HUDEP-2 (cell line): ENCODE measurements around the gene GPSM3.
"Not testable (repeated sequence)": the region's sequence is repeated elsewhere in the genome, so short reads cannot be mapped to it uniquely, and the experiment has no call there.

Experiments used
- DNase-seq, 76 experiments: peaks; one replicate each; lab custom pipeline; 2025; ENCODE audit not compliant: unreplicated experiment in 76 of 76; lab: John Stamatoyannopoulos, UW

The GPSM3 gene

DNA sequence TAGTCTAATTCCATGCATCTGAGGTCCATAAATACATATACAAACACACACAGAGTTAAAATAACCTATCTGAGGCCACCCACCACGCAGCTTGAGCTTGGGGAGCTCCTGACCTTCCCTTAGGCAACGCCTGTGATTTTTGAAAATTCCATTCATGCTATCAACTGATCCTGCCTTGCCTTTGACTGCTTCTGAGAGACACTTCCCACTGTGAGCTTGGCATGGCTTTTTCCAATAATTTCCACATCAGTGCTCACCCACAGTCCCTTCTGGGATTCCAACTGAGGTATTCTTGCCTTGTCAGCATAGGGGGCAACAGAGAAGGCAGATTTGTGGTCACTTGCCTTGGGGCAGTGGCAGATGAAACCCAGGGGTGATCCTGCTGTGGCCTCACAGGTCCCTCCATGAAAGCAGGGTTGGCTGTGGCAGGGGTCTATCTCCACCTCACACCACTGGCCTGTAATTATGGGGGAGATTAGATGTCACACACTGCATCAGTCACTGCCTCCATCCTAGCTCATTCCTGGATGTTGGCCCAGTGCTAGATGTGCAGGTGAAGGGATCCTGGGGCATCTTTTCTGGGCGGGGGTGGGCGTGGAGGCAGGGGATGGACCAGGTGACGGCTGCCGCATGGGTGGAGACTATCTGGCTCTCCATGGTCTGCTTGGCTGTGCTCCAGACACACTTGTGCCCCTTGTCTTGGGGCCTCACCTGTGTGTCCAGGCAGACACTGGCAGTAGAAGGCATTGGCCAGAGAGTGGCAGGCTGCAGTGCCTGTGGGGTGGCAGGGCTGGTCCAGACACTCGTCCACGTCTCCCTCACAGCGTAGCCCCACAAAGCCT lies 11.2 kb upstream of the GPSM3 start:
- DNase-seq: no peak

DNA sequence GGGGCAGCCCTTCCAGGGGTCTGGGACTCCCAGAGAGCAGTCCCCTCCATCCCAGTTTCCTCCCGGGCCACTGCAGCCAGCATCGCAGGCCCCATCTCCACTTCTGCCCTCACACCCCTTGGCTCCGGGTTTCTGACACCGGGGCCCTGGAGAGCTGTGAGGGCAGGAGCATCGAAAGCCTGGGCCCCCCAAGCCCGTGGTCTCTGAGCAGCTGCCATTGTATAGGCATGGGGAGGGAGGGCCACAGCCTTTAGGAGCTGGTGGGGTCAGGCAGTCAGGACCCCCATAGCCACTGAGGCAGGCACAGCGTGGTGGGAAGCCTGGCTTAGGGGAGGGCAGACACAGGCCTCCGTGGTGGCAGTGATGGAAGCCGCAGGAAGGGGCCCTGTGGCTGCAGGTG lies 9.7 kb upstream of the GPSM3 start:
- no peak for DNase-seq

- no peak for DNase-seq
Measured at GRCh38 chr6:32200711-32201475, 8.4 kb upstream of the GPSM3 start.

GRCh38 chr6:32198866-32199265 lies 6.4 kb upstream of the GPSM3 start:
- no peak for DNase-seq

GRCh38 chr6:32198345-32198696 lies 5.9 kb upstream of the GPSM3 start:
- no peak for DNase-seq

- peak in 15 of 76 experiments; percentile 16 to 50 (median 32) for DNase-seq
Measured at GRCh38 chr6:32196682-32197616, 4.5 kb upstream of the GPSM3 start.

DNA sequence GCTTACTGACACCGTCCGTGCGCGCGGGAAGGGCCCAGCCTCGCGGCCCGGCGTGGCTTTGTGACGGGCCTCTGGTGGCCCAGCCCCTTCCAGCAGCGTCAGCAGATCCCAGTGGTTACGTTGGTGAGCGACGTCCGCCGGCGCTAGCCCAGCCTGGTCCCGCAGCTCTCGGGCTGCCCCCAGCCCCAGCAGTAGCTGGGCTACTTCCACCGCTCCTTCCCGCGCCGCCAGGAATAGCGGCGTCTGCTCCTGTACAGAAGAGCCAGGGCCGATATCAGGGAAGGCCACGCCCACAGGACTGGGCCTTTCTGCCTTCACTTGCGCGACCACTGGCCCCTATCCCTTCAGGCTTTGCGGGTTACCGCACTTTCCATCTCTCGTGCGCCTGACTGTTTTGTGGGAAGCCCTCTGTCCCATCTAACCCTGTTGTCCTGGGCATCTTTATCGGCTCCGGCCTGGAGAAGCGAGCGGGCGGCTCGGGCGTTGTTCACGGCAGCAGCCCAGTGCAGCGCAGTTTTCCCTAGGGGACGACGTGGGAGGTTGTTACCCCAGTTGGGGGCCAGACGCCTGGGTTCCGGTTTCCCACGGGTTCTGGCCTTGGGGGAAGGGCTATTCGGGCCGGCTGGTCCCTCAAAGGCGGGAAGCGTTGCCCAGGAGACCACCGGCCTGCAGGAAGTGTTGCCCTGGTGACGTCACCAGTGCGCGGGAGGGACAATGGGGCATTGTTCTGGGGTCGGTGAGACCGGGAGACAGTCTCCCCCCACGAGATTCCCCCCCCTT lies 3.6 kb upstream of the GPSM3 start:
- peak in 52 of 76 experiments; percentile 25 to 98 (median 57) for DNase-seq

GRCh38 chr6:32195652-32195901 lies 3.1 kb upstream of the GPSM3 start:
- peak in 75 of 76 experiments; percentile 98 to 100 (median 100) for DNase-seq

DNA sequence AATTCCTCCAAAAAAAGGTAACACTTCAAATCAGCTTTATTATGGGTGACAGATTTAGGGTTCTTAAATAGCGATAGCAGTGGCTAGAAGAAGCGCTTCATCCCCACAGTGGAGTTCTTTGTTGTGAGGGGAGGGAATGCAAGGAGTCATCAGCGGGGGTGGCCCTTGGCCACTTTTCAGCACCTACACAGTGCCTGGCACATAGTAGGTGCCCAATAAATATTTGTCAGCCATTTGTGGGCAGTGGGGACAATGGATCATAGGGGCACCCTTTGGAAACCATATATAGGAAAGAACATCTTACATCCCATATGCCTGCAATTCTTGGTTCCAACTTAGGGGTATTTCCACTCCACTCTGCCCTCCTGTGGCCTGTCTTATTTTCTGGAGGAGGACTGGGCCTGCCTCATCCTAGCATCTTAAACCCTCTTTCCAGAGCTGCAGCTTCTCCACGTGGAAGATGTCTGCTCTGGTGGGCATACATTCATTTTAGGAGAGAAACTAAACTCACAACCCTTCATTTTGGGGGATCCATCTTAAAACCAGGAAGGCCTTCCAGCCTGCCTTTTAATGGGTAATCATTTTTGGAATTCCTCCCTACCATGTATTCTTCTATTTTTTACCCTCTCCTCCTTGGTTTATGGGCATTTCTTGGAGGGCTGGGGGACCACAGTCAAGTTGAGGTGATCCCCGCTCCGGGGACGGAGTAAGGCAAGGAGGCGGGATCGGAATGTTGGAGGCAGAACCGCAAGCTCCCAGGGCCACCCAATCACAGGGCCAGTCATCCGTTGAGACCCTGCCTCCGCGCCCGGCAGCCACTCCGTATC lies 2.6 kb upstream of the GPSM3 start:
- peak in 51 of 76 experiments; percentile 14 to 78 (median 51) for DNase-seq

- DNase-seq: no peak
Measured at GRCh38 chr6:32194388-32194787, 1.9 kb upstream of the GPSM3 start.

GRCh38 chr6:32193096-32193495 lies 653 bp upstream of the GPSM3 start:
- DNase-seq: not testable (repeated sequence)

DNA sequence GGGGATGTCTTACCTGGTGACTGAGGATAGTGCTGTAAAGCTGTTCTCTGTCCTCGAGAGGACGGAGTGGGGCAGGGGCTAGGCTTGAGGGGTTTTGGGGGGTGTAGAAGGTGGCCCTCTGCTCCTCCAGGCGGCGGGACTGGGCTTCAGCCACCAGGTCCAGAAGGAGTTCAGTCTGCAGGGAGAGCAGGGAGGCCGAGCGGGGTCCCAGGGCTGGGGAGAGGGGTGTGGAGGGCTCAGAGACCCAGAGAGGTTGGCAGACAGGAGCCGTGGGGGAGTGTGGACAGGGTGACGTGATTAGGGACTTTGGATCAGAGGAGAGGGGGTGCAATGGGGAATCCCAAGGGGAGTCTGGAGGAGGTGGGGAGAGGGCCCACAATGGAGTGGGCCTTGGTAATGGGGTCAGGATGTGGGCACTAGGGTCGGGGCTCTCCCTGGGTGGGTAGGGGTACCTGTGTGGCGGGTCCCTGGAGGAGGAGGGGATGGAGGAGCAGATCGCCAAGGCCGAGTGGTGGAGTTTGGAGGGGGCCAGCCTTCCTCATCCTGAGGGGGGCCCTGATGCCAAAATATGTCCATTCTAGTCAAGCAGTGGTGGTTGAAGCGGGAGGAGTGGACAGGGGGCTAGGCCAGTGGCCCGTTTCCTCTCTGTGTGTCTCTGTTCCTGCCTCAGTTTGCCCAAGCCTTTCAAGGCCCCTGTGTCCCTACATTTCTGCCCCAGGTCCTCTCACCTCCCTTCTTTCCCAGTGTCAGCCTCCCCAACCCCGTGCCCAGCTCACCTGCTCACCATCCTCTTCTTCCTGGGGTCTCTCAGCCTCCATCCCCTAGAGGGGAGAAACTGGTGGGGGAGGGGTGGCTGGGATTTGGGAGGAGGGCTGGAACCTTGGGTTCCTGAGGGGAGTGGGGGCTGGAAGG lies 491 bp downstream of the GPSM3 start:
- no peak for DNase-seq

DNA sequence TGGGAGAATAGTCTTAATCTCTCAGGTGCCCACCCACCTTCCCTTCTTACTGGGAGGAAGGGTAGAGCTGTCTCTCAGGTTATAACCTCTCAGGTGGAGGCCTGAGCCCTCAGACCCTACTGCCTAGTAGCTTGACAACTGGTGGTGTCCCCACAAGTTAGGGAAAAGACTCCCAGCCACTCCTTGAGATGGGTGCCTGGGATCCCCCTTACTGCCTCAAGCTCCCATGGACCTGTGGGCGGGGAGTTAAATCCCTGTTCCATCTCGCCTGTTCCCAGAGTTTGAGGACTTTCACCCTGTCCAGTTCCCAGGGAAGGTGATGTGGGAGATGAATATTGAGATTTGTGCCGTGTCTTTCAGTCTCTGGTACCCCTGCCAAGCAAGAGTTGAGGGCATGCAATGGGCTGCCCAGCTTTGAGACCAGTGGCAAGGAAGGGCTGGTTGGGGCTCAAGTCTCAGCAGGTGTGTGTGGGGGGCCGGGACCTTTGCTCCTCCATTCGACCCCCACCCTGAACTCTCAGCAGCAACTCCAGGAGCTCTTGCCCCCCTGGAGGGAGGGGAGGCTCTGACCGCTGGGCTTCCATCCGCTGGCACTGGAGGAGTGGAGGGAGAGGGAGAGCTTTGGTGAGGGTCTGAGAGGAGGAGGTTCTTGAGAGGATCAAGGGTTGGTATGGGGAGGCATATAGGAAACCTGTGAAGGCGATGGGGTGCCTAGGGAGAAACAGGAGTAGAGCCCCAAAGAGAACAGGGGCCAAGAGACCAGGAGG lies 1.3 kb downstream of the GPSM3 start:
- DNase-seq: no peak

DNA sequence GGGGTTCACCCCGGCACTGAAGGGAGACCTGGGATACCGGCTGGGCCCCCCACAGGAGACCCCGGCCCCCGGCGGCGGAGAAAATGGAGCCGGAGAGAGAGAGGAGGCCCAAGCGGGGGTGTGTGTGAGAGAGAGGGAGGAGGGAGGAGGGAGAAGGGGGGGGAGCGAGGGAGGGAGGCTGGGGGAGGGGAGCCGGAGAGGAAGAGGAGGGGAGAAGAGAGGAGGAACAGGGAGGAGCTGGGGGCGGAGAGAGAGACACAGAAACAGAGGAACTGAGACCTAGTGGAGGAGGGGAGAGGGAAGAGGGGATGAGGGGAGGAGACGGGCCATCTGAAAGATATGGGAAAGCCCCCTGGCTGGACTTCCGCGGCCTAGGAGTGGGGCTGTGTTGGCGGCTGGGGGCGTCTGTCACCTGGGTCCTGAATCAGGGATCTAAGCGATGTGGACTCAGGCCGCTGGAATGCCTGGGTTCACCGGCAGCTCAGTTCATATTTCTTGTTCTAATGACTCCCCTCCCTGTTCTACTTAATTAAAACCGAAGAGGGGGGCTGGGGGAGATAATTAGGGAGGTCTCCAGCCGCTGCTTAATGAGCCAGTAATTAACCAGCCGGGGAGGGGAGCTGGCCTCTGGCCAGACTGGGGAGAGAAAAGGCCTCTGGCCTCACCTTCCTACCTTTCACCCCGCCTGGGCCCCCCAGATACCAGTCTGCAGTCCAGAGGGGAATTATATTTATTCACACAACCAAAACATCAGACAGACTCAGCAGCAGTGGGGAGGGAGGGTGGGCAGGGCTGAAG lies 2.2 kb downstream of the GPSM3 start, which contains the start of gene PBX2:
Gene PBX2, minus strand, starts transcription at position 149 of the 798 bp plus-strand sequence. CDS start 287 bp downstream, outside the sequence.
- peak in 72 of 76 experiments; percentile 50 to 97 (median 88) for DNase-seq

DNA sequence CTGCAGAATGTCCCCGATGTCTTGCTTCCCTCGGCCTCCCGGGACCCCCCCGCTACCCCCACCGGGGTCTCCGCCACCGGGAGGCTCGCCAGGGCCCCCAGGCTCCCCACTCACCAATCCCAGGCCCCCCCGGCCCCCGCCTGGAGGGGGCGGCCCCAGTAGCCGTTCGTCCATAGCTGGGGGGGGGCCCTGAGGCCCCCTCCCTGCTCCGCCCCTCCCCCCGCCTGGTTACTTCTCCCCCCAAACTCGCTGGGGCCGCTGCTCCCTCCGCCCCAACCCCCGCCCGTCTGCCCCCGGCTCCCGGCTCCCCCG lies 2.7 kb downstream of the GPSM3 start:
- DNase-seq: no peak

- DNase-seq: peak in 1 of 76 experiments; percentile 49
Measured at GRCh38 chr6:32189069-32189741, 3.2 kb downstream of the GPSM3 start.
